Activated effector memory CD4-positive, alpha-beta T cell treated with anti-CD3 and anti-CD28 coated beads, Interleukin-2, amount 50 U/mL, for 16 hours (primary cell): Measurements from ENCODE around the gene TRMT10A.
"Not testable (repeated sequence)": the region's sequence is repeated elsewhere in the genome, so short reads cannot be mapped to it uniquely, and the experiment has no call there.

Experiments used
- DNase-seq: peaks from one replicate; pipeline ENCODE4 v3.0.0-alpha.2; 2020

TRMT10A gene

DNA sequence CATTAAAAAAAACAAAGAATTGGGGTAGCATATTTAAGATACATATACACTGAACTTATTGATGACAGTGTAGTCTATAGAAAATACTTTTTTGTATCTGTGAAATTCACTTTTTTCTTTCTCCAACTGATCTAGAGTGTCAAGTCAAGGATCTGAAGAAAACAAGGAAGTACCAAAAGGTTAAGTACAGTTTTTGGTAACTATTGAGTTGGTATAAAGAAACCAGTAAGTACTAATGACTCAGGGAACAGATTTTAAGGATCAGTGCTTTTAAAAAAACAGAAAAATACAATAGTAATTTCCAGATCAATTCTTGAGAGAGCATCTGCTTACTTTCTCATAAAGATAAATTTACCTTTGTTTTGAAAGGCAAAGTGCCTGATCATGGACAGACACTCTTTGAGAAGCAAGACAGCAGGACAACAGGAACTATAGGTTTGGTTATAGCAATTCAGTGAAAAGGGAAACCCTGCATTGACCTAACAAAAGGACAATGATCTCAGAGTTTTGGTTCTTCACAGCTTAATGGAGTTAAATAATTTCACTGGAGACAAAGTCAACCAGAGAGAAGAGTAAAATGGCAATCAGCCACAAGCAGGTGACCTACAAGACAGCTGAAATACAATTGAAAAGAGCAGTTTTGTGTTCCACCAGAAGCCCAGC, 23.4 kb downstream of the TRMT10A start:
- DNase-seq = no peak

DNA sequence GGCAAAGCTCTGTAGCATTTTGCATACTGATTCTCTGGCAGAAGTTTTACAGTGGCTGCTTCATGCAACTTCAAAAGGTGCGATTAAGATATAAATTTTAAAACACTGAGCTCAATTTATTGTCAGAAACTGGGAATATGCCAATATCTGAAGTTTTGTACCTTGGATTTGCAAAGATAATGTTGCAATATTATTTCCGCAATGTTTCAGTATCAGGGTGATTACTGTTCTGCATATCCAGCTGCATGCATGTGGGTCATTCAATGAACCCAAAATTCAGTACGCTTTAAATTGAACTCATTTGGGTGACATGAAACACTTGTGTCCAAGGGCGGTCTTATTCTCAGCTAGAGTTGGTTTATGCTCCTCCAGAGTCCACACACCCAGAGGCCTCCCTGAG, 26.2 kb downstream of the TRMT10A start:
- DNase-seq = no peak

- DNase-seq = no peak
Measured at GRCh38 chr4:99536848-99537247, 27.0 kb downstream of the TRMT10A start.

GRCh38 chr4:99536271-99536670, 27.6 kb downstream of the TRMT10A start:
- DNase-seq = no peak

DNA sequence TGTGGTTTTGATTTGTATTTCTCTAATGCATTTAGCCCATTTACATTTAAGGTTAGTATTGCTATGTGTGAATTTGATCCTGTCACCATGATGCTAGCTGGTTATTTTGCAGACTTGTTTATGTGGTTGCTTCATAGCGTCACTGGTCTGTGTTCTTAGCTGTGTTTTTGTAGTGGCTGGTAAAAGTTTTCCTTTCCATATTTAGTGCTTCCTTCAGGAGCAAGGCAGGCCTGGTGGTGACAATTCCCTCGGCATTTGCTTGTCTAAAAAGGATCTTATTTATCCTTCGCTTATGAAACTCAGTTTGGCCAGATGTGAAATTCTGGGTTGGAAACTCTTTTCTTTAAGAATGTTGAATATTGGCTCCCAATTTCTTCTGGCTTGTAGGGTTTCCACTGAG, 29.1 kb downstream of the TRMT10A start:
- not testable (repeated sequence) for DNase-seq

- DNase-seq = no peak
Measured at GRCh38 chr4:99529956-99530355, 33.9 kb downstream of the TRMT10A start.

DNA sequence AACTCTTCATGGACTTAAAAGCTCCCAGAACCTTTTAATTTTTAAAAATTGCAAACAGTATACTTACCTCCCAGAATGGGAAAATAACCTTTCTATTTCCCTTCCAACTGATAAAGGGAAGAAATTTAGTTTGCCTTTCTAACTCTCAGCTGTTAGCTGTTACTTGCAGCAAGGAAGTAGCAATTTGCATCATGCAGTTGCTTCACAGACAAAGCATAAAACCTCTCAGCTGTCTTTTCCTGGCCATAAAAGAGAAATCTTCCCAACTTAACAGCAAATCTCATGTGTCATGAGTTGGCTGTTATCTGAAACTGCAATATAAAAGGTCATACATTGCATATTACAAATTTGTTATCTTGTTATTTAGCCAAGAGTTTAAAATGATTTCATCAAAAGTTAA, 34.6 kb downstream of the TRMT10A start:
- no peak for DNase-seq

DNA sequence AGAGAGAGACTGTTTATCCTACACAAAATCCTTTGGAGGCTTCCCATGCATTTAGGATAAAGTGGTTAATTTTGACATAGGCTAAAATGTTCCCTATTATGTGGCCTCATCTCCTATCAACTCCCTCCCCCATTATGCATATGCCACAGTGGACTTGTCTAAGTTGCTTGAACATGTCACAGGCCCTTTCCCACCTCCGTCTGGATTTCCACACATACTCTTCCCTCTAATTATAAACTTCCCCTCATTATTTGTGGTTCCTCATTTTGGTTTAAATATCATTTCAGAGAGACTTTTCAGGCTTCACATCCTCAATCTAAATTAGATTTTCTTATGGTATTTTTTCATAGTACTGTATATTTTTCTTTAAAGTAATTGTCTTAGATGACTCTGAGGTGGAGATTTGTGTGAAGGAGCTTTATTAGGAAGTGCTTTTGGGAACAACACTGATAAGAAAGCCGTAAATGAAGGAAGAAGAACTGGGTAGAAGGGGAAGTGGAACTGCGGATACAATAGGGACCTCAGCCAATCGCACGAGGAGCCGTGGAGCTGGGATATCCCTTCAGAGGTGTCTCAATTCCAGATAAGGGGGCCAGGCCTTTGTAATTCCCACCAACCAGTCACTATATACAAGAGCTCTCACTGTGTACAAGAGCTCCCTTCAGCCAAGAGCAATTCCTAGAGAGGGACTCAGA, 45.1 kb downstream of the TRMT10A start:
- DNase-seq = no peak

DNA sequence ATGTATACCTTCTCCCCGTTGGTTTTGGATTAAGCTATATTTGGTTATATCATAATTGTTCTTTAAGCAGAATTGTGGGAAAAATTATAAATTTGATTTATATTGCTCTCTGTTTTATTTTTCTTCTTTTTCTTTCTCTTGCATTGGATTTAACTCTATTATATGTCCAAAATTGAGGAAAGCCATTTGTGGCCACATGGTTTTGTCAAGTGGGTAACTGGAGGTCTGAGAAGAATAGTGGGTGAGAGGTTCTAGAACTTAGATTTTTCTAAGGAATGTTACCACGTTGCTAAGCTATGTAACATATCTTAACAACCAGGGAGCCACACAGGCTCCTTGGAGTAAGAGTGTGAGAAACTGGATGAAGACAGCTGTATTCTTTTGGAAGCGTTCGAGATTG, 53.1 kb downstream of the TRMT10A start, which contains the start of gene C4orf17:
Gene C4orf17, plus strand, starts transcription at position 301 of the 400 bp plus-strand sequence. CDS start 2,061 bp downstream, outside the sequence.
- no peak for DNase-seq

DNA sequence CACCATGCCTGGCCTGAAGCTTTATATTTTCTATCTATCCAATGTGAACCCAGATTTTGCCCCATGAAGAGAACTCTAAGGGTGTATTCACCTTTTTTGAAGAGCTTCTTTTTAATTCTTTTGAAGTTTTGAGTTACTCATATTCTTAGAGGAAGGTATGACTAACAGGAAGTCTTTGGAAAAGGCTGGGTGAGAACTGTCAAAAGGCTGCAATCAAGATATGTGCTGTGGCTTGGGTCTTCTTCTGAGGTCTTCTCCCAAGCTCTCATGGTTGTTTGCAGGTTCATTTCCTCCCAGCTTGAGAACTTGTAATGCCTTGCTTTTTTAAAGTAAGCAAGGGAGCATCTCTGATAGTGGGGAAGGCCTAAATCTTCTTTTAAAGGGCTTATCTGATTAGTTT, 56.1 kb downstream of the TRMT10A start:
- no peak for DNase-seq

DNA sequence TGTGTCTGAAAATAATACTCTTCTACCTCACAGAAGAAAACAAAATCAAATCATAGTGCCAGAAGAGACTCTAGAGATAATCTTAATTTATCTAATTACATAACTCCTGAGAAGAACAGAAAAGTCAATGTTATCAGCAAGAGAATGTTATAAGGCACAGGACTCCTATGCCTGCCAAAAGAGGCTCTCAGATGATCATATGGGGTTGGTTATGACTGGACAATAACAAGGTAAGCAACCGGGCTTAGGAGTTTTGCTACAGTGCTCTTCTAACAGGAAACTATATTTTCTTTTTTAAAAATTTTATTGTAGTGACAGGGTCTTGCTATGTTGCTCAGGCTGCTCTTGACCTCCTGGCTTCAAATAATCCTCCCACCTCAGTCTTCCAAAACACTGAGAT, 56.5 kb downstream of the TRMT10A start:
- no peak for DNase-seq

- DNase-seq = no peak
Measured at GRCh38 chr4:99506781-99507180, 57.1 kb downstream of the TRMT10A start.

GRCh38 chr4:99504804-99505502, 58.9 kb downstream of the TRMT10A start:
- DNase-seq = no peak
